ENCODE measurements around the gene DNAH1.

The DNAH1 gene

DNA sequence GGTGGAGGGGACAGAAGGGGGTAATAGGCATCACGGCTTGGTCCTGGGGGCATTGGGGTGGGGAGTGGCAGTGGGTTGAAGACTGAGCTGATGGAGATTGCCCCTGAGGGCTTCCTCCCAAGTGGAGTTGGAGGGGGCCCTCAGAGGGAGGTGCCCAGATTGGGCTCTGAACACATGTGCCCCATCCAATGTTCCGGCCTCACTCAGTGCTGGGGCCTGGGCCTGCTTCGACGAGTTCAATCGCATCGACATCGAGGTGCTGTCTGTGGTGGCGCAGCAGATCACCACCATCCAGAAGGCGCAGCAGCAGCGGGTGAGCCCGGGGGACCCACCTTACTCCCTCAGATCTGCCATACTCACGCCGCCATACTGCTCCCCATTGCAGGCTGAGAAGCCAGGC is 45.3 kb downstream of the DNAH1 start:
- DNase-seq: no peak

DNA sequence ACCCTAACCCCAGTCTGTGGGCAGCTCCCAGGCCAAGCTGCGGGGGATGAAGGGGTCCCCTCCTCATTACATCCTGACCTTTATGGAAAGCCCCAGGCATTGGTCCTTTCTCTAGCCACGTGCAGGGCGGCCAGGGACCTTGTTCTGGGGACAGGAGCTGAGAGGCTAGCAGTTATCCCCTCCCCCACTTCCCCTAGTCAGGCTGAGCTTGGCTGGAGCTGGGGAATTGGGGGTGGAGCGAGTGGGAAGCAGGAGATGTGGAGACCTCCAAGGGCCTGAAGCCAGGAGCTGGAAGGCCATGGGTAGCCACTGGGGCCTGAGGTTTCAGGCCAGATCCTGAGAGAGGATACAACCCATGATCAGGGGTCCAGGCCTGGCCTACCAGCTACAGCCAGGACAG is 45.8 kb downstream of the DNAH1 start:
- DNase-seq: no peak

- no peak for DNase-seq
Measured at GRCh38 chr3:52364322-52365035, 48.4 kb downstream of the DNAH1 start.

GRCh38 chr3:52366527-52366926 is 50.4 kb downstream of the DNAH1 start:
- no peak for DNase-seq

GRCh38 chr3:52367891-52368880 is 52.1 kb downstream of the DNAH1 start:
- no peak for DNase-seq

DNA sequence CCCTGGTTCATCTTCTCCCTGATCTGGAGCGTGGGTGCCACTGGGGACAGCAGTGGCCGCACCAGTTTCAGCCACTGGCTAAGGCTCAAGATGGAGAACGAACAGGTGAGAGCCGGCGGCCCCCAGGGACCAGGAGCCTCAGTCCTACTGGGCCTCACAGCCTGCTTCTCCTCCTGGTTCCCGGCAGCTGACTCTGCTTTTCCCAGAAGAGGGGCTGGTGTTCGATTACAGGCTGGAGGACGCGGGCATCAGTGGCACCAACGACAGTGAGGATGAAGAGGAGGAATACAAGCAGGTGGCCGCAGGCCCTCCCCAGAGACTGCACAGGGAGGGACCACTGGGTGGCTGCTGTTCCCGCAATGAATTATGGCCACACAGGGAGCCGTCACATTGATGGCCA is 54.4 kb downstream of the DNAH1 start:
- DNase-seq: no peak

- no peak for DNase-seq
Measured at GRCh38 chr3:52372822-52373504, 56.8 kb downstream of the DNAH1 start.

DNA sequence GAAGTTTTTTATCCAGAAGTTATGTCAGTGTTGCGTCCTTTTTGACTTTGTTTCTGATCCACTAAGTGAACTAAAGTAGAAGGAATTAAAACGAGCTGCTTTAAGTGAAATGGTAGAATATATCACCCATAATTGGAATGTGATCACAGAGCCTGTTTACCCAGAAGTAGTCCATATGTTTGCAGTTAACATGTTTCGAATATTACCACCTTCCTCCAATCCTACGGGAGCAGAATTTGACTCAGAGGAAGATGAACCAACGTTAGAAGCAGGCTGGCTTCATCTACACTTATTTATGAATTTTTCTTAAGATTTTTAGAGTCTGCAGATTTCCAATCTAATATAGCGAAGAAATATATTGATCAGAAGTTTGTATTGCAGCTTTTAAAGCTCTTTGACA is 57.6 kb downstream of the DNAH1 start:
- no peak for DNase-seq

DNA sequence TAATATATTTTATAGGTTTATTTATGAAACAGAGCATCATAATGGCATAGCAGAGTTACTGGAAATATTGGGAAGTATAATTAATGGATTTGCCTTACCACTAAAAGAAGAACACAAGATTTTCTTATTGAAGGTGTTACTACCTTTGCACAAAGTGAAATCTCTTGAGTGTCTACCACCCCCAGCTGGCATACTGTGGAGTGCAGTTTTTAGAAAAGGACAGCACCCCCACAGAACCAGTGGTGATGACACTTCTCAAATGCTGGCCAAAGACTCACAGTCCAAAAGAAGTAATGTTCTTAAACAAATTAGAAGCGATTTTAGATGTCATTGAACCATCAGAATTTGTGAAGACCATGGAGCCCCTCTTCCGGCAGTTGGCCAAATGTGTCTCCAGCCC is 58.1 kb downstream of the DNAH1 start:
- no peak for DNase-seq

DNA sequence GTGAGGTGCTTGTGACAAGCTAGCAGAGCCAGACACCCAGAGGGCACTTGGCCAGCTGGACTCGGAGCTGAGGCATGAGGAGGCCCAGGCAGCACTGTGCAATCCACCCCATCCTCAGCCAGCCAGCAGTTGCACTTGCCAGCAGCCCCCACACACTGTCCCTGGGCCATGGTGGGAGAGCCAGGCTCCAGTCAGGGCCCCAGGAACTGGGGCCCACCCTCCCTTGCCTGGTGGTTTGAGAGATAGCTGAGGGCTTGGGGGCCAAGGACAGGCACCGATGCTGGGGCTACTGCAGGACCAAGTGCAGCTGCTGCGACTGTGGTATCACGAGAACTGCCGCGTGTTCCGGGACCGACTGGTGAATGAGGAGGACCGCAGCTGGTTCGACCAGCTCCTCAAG is 63.5 kb downstream of the DNAH1 start:
- DNase-seq: no peak

DNA sequence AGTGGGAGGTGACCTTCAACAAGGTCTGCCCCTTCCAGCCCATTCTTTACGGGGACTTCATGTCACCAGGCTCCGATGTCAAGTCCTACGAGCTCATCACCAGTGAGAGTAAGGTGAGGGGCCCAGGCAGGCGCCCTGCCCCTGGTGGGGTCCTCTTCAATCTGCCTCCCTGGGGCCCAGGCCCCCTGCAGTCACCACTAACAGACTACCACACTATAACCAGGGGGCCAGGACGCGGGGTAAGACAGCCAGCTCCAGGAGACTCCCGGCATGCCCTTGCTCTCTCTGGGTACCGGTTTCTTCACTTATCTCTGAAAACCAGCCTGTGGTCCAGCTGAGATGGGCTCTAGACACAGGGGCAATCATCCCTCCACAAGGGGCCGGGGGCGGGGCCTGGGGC is 63.9 kb downstream of the DNAH1 start:
- no peak for DNase-seq

DNA sequence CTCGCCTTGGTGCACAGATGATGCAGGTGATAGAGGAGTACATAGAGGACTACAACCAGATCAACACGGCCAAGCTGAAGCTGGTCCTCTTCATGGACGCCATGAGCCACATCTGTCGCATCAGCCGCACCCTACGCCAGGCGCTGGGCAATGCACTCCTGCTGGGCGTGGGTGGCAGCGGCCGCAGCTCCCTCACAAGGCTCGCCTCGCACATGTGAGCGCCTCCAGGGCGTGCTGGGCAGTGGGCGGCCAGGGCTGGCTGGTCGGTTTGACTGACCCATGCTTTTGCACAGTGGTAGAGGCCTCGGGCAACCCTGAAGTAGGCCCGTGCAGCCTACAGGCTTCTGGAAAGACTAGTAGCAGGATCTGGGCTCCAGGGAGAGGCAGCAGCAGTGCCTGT is 65.5 kb downstream of the DNAH1 start:
- DNase-seq: no peak

DNA sequence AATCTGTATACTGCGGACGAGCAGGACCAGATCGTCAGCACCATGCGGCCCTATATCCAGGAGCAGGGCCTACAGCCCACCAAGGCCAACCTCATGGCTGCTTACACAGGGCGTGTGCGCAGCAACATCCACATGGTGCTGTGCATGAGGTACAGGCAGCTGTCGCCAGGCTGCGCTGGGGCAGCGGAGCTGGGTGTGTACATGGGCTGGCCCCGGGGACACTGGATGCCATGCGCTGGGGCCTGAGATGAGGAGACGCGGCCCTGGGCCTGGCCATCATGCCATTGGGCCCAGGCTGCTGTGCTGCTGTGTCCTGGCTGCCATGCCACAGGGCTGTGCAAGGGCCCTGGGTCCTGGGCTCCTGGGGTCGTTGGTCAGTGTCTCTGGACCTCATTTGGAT is 67.3 kb downstream of the DNAH1 start:
- no peak for DNase-seq

- DNase-seq: no peak
Measured at GRCh38 chr3:52384019-52384761, 68.1 kb downstream of the DNAH1 start.

DNA sequence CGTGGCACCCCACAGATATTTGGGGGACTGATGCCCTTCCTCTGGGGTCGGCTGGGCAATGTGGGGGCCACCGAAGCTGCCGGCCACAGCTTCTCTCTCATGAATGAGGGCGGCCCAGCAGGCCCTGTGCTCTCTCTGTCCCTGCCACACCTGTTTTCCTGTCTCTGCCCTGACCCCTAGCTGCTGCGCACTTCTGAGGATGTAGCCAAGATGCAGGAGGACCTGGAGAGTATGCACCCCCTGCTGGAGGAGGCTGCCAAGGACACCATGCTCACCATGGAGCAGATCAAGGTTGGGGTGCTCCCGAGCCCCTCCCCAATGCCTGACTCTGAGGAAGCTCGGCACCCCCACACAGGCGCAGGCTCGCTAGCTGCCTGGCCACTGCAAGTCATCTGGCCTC is 69.0 kb downstream of the DNAH1 start:
- DNase-seq: peak; percentile 22

GRCh38 chr3:52387481-52387880 is 71.4 kb downstream of the DNAH1 start:
- DNase-seq: no peak

GRCh38 chr3:52388348-52388821 is 72.3 kb downstream of the DNAH1 start:
- no peak for DNase-seq

DNA sequence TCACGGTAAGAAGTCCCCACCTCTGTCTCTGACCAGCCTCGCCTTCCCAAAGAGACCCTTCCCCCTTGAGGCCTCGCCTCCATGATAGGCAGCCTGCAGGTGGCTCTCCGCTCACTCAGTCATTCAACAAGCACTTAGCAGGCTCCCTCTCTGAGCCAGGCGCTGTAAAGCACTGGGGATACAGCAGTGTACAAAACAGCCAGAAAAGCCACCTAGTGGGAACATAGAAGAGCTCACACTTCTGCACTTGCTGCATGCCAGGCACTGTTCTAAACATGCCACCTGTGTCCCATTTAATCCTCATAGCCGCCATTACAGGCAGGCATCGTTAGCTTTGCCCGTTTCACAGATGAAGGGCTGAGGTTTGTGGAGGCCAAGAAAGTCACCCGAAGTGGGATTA is 72.8 kb downstream of the DNAH1 start:
- DNase-seq: no peak

DNA sequence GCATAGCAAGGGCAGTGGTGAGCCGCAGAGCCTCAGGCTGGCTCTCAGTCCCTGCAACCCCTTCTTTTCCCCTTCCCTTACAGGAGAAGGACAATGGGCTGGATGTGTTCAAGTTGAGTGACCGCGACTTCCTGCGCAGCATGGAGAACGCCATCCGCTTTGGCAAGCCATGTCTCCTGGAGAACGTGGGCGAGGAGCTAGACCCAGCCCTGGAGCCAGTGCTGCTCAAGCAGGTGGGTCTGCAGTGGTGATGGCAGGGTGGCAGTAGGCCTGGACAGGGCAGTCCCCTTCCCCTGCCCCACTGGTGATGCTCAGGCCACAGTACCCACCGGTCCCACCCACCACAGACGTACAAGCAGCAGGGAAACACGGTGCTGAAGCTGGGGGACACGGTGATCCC is 75.0 kb downstream of the DNAH1 start:
- no peak for DNase-seq

DNA sequence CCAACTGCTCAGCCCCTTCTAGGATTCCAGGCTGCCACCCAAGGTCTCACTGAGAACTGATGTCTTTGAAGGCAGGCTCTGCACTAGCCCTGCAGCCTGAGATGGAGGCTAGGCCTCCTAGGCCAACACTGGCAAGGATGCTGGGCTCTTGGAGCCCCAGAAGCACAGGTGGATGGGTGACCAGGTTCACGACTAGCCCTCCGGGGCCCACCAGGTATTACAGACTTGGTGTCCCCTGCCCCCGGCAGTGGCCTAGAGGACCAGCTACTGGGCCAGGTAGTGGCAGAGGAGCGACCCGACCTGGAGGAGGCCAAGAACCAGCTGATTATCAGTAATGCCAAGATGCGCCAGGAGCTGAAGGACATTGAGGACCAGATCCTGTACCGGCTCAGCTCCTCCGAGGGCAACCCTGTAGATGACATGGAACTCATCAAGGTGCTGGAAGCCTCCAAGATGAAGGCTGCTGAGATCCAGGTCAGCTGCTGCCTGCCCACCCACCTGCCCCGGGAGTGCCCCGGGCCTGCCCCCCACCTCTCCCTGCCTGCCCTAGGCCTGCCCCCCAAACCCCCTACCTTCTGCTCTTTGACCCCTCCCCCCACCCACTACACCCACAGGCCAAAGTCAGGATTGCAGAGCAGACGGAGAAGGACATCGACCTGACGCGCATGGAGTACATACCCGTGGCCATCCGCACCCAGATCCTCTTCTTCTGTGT is 76.3 kb downstream of the DNAH1 start:
- no peak for DNase-seq

DNA sequence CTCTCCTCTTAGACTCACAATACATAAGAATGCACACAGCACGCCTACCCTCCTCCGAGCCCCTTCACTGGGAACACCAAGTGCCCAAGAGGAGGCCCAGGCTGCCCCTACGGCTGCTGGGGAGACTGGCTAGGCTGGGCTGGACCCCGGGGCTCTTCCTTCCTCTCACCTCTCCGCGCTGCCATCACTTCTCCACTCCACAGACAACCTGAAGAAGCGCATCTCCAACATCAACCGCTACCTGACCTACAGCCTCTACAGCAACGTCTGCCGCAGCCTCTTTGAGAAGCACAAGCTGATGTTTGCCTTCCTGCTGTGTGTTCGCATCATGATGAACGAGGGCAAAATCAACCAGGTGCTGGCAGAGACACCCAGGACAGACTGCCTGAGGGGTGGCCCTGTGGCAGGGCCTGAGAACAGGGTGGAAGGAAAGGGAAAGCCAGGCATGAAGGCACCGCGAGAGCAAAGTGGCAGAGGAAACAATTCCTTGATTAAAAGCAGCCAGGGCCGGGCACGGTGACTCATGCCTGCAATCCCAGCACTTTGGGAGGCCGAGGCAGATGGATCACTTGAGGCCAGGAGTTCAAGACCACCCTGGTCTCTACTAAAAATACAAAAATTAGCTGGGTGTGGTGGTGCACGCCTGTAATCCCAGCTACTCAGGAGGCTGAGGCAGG is 77.2 kb downstream of the DNAH1 start:
- no peak for DNase-seq
